ENCODE data around the gene ZNF292.

The ZNF292 gene

DNA sequence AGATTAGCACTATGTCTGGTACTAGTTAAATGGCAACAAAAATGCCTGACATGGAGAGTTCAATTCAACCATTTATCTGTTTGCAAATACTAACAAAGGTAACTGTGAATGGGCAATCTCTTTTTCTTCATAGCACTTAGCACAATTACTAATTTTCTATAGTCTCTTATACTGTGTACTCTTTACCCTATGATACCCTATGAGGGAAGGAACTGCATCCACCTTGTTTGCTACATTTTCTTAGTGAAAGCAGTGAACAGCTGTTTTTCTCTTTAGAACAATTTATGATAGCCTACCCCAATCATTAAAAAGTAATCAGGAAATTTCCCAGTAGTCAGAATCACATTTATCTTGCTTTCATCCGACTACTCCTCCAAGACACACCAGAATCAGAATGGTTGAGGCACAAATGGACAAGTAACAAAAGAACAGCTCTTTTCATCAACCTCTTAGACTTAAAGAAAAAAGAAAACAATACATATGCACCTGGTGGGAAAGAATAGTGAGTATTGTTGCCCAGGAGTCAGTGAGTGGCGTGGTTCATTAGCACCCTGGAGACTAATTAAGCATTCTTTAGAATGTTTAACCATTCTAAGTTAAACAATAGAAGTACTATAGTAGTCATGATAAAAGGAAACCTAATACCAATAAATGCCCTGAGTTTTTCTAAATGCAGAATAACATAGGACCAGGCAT, 16.7 kb downstream of the ZNF292 start:
- Histone ChIP-seq H3K36me3 (ENCODE audit: control insufficient read depth in 4 of 4, insufficient read depth in 4 of 4, low read length in 3 of 4) (peaks cover 0 to 8% (median 2%) of the 10 kb centered on the region in 4 experiments), H3K4me1 (ENCODE audit: control extremely low read depth in 1 of 4, control insufficient read depth in 4 of 4, insufficient read depth in 4 of 4, low read length in 3 of 4) (peaks cover 0 to 16% (median 13%) of the 10 kb centered on the region in 4 experiments), H3K27ac (ENCODE audit: insufficient read depth in 1 of 2, low read depth in 1 of 2, low read length in 2 of 2, poor library complexity in 1 of 2, severe bottlenecking in 2 of 2) (no peak overlapping the region), H3K4me3 (ENCODE audit: control insufficient read depth in 1 of 7, extremely low read depth in 1 of 7, insufficient read depth in 4 of 7, low read depth in 2 of 7, low read length in 6 of 7) (no peak overlapping the region), H3K9me3 (ENCODE audit: control extremely low read depth in 1 of 5, control insufficient read depth in 4 of 5, insufficient read depth in 2 of 5, low read depth in 1 of 5, low read length in 4 of 5) (no peaks in the 10 kb centered on the region), H3K27me3 (replicated peaks in 2 of 5; ENCODE audit: control insufficient read depth in 4 of 5, insufficient read depth in 5 of 5, low read length in 4 of 5) (no peaks in the 10 kb centered on the region)
- 100% methylated on average over 1 of the region's 2 CpGs for WGBS (ENCODE audit: insufficient coverage)
- ChIA-PET CTCF (interaction anchor here (1.9 kb wide), 1 partner anchor 14 kb away, joined by 7 read pairs; no protein-coding TSS in a partner anchor), POLR2A (no interaction called here)
- no peak for DNase-seq

GRCh38 chr6:87174078-87174579, 18.8 kb downstream of the ZNF292 start:
- CTCF ChIA-PET: interaction anchor here (0.5 to 1.9 kb wide), 3 partner anchors 16 to 400 kb away, joined by 3 to 7 read pairs (median 3); no protein-coding TSS in a partner anchor
- DNase-seq: peak in 2 of 3 donors; percentile 25 to 58
- POLR2A ChIA-PET: interaction anchor here (0.6 kb wide), 1 partner anchor 17 kb away, joined by 3 read pairs; no protein-coding TSS in a partner anchor
- Histone ChIP-seq H3K27me3 (replicated peaks in 2 of 5; ENCODE audit: control insufficient read depth in 4 of 5, insufficient read depth in 5 of 5, low read length in 4 of 5) (no peaks in the 10 kb centered on the region), H3K4me3 (ENCODE audit: control insufficient read depth in 1 of 7, extremely low read depth in 1 of 7, insufficient read depth in 4 of 7, low read depth in 2 of 7, low read length in 6 of 7) (peak overlapping the region in 2 of 7 experiments; percentile 14 to 48), H3K9me3 (ENCODE audit: control extremely low read depth in 1 of 5, control insufficient read depth in 4 of 5, insufficient read depth in 2 of 5, low read depth in 1 of 5, low read length in 4 of 5) (no peaks in the 10 kb centered on the region), H3K36me3 (ENCODE audit: control insufficient read depth in 4 of 4, insufficient read depth in 4 of 4, low read length in 3 of 4) (peaks cover 0 to 11% (median 2%) of the 10 kb centered on the region in 4 experiments), H3K27ac (ENCODE audit: insufficient read depth in 1 of 2, low read depth in 1 of 2, low read length in 2 of 2, poor library complexity in 1 of 2, severe bottlenecking in 2 of 2) (peak overlapping the region in 1 of 2 experiments; percentile 50), H3K4me1 (ENCODE audit: control extremely low read depth in 1 of 4, control insufficient read depth in 4 of 4, insufficient read depth in 4 of 4, low read length in 3 of 4) (peaks cover 0 to 16% (median 13%) of the 10 kb centered on the region in 4 experiments)
- WGBS (ENCODE audit: insufficient coverage): no CpG with 5 or more reads among the region's 3 CpGs

DNA sequence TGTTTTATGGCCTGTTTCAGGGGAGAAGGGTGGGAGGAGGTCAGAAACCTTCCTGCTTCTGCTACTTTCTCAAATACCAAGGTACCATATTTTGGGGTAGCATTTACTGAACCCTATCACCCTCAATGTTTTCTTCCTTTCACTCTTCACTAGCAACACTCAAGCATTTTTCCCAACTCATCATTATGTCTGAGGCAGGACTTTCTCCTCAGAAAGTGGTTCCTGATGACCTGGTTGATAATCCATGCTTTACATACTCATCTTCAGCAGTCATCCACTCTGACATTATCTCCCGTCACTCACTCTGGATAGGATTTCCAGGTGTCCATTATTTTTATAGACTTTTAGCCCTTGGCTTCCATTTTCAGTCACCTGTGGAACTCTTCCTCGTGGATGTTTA, 21.1 kb downstream of the ZNF292 start:
- Histone ChIP-seq H3K9me3 (ENCODE audit: control extremely low read depth in 1 of 5, control insufficient read depth in 4 of 5, insufficient read depth in 2 of 5, low read depth in 1 of 5, low read length in 4 of 5) (no peaks in the 10 kb centered on the region), H3K4me1 (ENCODE audit: control extremely low read depth in 1 of 4, control insufficient read depth in 4 of 4, insufficient read depth in 4 of 4, low read length in 3 of 4) (peaks cover 0 to 14% (median 12%) of the 10 kb centered on the region in 4 experiments), H3K27ac (ENCODE audit: insufficient read depth in 1 of 2, low read depth in 1 of 2, low read length in 2 of 2, poor library complexity in 1 of 2, severe bottlenecking in 2 of 2) (no peak overlapping the region), H3K4me3 (ENCODE audit: control insufficient read depth in 1 of 7, extremely low read depth in 1 of 7, insufficient read depth in 4 of 7, low read depth in 2 of 7, low read length in 6 of 7) (no peak overlapping the region), H3K36me3 (ENCODE audit: control insufficient read depth in 4 of 4, insufficient read depth in 4 of 4, low read length in 3 of 4) (peaks cover 0 to 27% (median 5%) of the 10 kb centered on the region in 4 experiments), H3K27me3 (replicated peaks in 2 of 5; ENCODE audit: control insufficient read depth in 4 of 5, insufficient read depth in 5 of 5, low read length in 4 of 5) (no peaks in the 10 kb centered on the region)
- WGBS (ENCODE audit: insufficient coverage): no CpG with 5 or more reads among the region's 2 CpGs
- ChIA-PET CTCF (interaction anchor here (0.5 kb wide), 1 partner anchor 86 kb away, joined by 3 read pairs; no protein-coding TSS in a partner anchor), POLR2A (no interaction called here)
- DNase-seq: no peak

DNA sequence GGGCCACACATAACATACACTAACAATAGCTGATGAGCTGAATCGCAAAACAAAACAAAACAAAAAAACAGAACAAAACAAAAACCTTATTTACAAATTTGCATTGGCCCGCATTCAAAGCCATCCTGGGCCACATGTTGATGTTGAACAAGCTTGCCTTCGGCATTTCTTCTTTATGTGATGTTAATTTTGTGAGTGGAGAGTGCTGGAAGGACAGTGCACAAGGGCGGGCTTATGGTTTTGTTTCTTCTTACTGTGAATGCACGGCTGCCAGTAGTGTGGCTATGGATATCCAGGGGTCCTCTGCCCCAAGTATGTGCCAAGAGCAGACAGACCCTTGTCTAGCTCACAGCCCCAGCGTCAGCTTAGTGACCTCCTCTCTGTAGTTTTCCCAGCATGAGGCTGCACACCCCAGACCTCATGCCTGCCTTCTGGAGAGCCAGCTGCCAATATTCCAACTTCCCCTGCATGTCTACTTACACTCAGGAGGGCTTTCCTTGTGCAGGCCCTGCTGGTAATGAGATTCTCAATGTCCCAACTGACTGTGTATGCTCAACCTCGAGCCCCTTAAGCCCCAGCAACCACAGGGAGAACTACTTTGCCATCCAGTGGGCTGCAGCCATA, 24.9 kb downstream of the ZNF292 start:
- Histone ChIP-seq H3K4me1 (ENCODE audit: control extremely low read depth in 1 of 4, control insufficient read depth in 4 of 4, insufficient read depth in 4 of 4, low read length in 3 of 4) (no peaks in the 10 kb centered on the region), H3K9me3 (ENCODE audit: control extremely low read depth in 1 of 5, control insufficient read depth in 4 of 5, insufficient read depth in 2 of 5, low read depth in 1 of 5, low read length in 4 of 5) (no peaks in the 10 kb centered on the region), H3K27ac (ENCODE audit: insufficient read depth in 1 of 2, low read depth in 1 of 2, low read length in 2 of 2, poor library complexity in 1 of 2, severe bottlenecking in 2 of 2) (no peak overlapping the region), H3K4me3 (ENCODE audit: control insufficient read depth in 1 of 7, extremely low read depth in 1 of 7, insufficient read depth in 4 of 7, low read depth in 2 of 7, low read length in 6 of 7) (no peak overlapping the region), H3K36me3 (ENCODE audit: control insufficient read depth in 4 of 4, insufficient read depth in 4 of 4, low read length in 3 of 4) (peaks cover 0 to 34% (median 10%) of the 10 kb centered on the region in 4 experiments), H3K27me3 (replicated peaks in 2 of 5; ENCODE audit: control insufficient read depth in 4 of 5, insufficient read depth in 5 of 5, low read length in 4 of 5) (no peaks in the 10 kb centered on the region)
- POLR2A ChIA-PET: interaction anchor here (0.7 kb wide), 1 partner anchor 60 kb away, joined by 3 read pairs; no protein-coding TSS in a partner anchor
- CTCF ChIA-PET: interaction anchor here (1.6 kb wide), 1 partner anchor 11 kb away, joined by 5 read pairs; no protein-coding TSS in a partner anchor
- 100% methylated on average over 5 of the region's 7 CpGs for WGBS (ENCODE audit: insufficient coverage)
- DNase-seq: no peak

DNA sequence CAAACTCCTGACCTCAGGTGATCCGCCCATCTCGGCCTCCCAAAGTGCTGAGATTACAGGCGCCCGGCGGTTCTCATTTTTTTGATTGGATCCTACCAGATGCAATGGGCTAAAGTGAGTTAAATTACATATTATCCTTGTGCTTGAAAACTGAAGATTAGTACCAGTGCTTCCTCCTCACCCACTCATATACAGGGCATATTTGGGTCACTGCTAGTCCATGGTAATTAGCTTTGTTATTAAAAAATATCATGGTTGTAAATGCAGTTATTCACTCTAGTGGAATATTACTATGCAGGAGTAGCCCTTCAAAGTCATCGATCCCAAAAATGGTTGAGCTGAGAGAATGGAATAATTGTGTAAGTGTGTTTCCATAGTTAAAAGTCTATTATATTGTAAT, 26.5 kb downstream of the ZNF292 start:
- Histone ChIP-seq H3K4me3 (ENCODE audit: control insufficient read depth in 1 of 7, extremely low read depth in 1 of 7, insufficient read depth in 4 of 7, low read depth in 2 of 7, low read length in 6 of 7) (no peak overlapping the region), H3K27ac (ENCODE audit: insufficient read depth in 1 of 2, low read depth in 1 of 2, low read length in 2 of 2, poor library complexity in 1 of 2, severe bottlenecking in 2 of 2) (no peak overlapping the region), H3K27me3 (replicated peaks in 2 of 5; ENCODE audit: control insufficient read depth in 4 of 5, insufficient read depth in 5 of 5, low read length in 4 of 5) (no peaks in the 10 kb centered on the region), H3K36me3 (ENCODE audit: control insufficient read depth in 4 of 4, insufficient read depth in 4 of 4, low read length in 3 of 4) (peaks cover 4 to 34% (median 15%) of the 10 kb centered on the region in 4 experiments), H3K9me3 (ENCODE audit: control extremely low read depth in 1 of 5, control insufficient read depth in 4 of 5, insufficient read depth in 2 of 5, low read depth in 1 of 5, low read length in 4 of 5) (no peaks in the 10 kb centered on the region), H3K4me1 (ENCODE audit: control extremely low read depth in 1 of 4, control insufficient read depth in 4 of 4, insufficient read depth in 4 of 4, low read length in 3 of 4) (no peaks in the 10 kb centered on the region)
- DNase-seq: no peak
- 100% methylated on average over 2 of the region's 6 CpGs for WGBS (ENCODE audit: insufficient coverage)
- ChIA-PET POLR2A (no interaction called here), CTCF (interaction anchor here (1.0 kb wide), 1 partner anchor 16 kb away, joined by 3 read pairs; no protein-coding TSS in a partner anchor)

GRCh38 chr6:87182321-87182720, 27.0 kb downstream of the ZNF292 start:
- WGBS (ENCODE audit: insufficient coverage): 70% methylated on average over 2 of the region's 2 CpGs
- ChIA-PET POLR2A (no interaction called here), CTCF (interaction anchor here (1.0 kb wide), 1 partner anchor 16 kb away, joined by 3 read pairs; no protein-coding TSS in a partner anchor)
- H3K36me3 ChIP-seq (ENCODE audit: control insufficient read depth in 4 of 4, insufficient read depth in 4 of 4, low read length in 3 of 4): peaks cover 4 to 34% (median 15%) of the 10 kb centered on the region in 4 experiments
- H3K27me3 ChIP-seq (replicated peaks in 2 of 5; ENCODE audit: control insufficient read depth in 4 of 5, insufficient read depth in 5 of 5, low read length in 4 of 5): no peaks in the 10 kb centered on the region
- no peak overlapping the region for H3K4me3 ChIP-seq (ENCODE audit: control insufficient read depth in 1 of 7, extremely low read depth in 1 of 7, insufficient read depth in 4 of 7, low read depth in 2 of 7, low read length in 6 of 7)
- no peak overlapping the region for H3K27ac ChIP-seq (ENCODE audit: insufficient read depth in 1 of 2, low read depth in 1 of 2, low read length in 2 of 2, poor library complexity in 1 of 2, severe bottlenecking in 2 of 2)
- no peak for DNase-seq
- no peaks in the 10 kb centered on the region for H3K9me3 ChIP-seq (ENCODE audit: control extremely low read depth in 1 of 5, control insufficient read depth in 4 of 5, insufficient read depth in 2 of 5, low read depth in 1 of 5, low read length in 4 of 5)
- H3K4me1 ChIP-seq (ENCODE audit: control extremely low read depth in 1 of 4, control insufficient read depth in 4 of 4, insufficient read depth in 4 of 4, low read length in 3 of 4): no peaks in the 10 kb centered on the region

Measured in common myeloid progenitor, CD34-positive (primary cell).